CD4-positive, alpha-beta T cell treated with Interleukin-6 for 4 hours (primary cell): ENCODE results near the gene VPS52.
"Not testable (repeated sequence)": the region's sequence is repeated elsewhere in the genome, so short reads cannot be mapped to it uniquely, and the experiment has no call there.

ENCODE experiments used
- DNase-seq: peaks from one replicate; pipeline ENCODE4 v3.0.0-alpha.2; 2020; ENCODE audit warnings: mixed read lengths

VPS52 gene

GRCh38 chr6:33248932-33249731 lies 22.5 kb downstream of the VPS52 start:
- DNase-seq: peak; percentile 98

- DNase-seq: no peak
Observed at GRCh38 chr6:33248643-33248931, 23.1 kb downstream of the VPS52 start.

- DNase-seq: peak; percentile 93
Observed at GRCh38 chr6:33247977-33248642, 23.6 kb downstream of the VPS52 start.

GRCh38 chr6:33243476-33243875 lies 28.2 kb downstream of the VPS52 start:
- no peak for DNase-seq

- no peak for DNase-seq
Observed at GRCh38 chr6:33241968-33242367, 29.7 kb downstream of the VPS52 start.

GRCh38 chr6:33237741-33238140 lies 33.9 kb downstream of the VPS52 start:
- DNase-seq: no peak

- no peak for DNase-seq
Observed at GRCh38 chr6:33236852-33237251, 34.8 kb downstream of the VPS52 start.

GRCh38 chr6:33236328-33236727 lies 35.3 kb downstream of the VPS52 start:
- no peak for DNase-seq

- no peak for DNase-seq
Observed at GRCh38 chr6:33235221-33235634, 36.4 kb downstream of the VPS52 start.

GRCh38 chr6:33226503-33227120 lies 45.1 kb downstream of the VPS52 start:
- not testable (repeated sequence) for DNase-seq

GRCh38 chr6:33217681-33218080 lies 54.0 kb downstream of the VPS52 start:
- no peak for DNase-seq

- no peak for DNase-seq
Observed at GRCh38 chr6:33217246-33217645, 54.4 kb downstream of the VPS52 start.

GRCh38 chr6:33216117-33216649 lies 55.5 kb downstream of the VPS52 start:
- no peak for DNase-seq

- DNase-seq: no peak
Observed at GRCh38 chr6:33215271-33216116, 56.2 kb downstream of the VPS52 start.

- DNase-seq: no peak
Observed at GRCh38 chr6:33213989-33214335, 57.7 kb downstream of the VPS52 start.

- no peak for DNase-seq
Observed at GRCh38 chr6:33213166-33213988, 58.3 kb downstream of the VPS52 start.

- DNase-seq: no peak
Observed at GRCh38 chr6:33212857-33213165, 58.9 kb downstream of the VPS52 start.

- DNase-seq: no peak
Observed at GRCh38 chr6:33211666-33212422, 59.8 kb downstream of the VPS52 start.

- DNase-seq: no peak
Observed at GRCh38 chr6:33211136-33211535, 60.5 kb downstream of the VPS52 start.

GRCh38 chr6:33209856-33210255 lies 61.8 kb downstream of the VPS52 start:
- no peak for DNase-seq
